Karpas-422 (cell line): Measurements from ENCODE around the gene NOS1AP. TPM values are rescaled to one million over a fixed set of nuclear protein-coding genes. Genes with fewer than 3 reads are reported as not detected.

ENCODE experiments used
- DNase-seq: peaks from one replicate; pipeline ENCODE4 v3.0.0-alpha.2; 2015
- H2AFZ ChIP-seq: fragments of 200-600 bp; sonication (generic); 2 replicates; pipeline ENCODE4 v1.6.1; 2014; ENCODE audit warnings: antibody characterized with exemption, low read length, mixed read lengths
- H3K27ac ChIP-seq: fragments of 200-600 bp; sonication (generic); 2 replicates; pipeline ENCODE4 v1.5.1; 2014; ENCODE audit warnings: mild to moderate bottlenecking, low read length, moderate library complexity
- H3K27me3 ChIP-seq: fragments of 200-600 bp; sonication (generic); 2 replicates; pipeline ENCODE4 v1.6.1; 2014; ENCODE audit warnings: low read length, mixed read lengths
- H3K36me3 ChIP-seq: fragments of 200-600 bp; sonication (generic); 2 replicates; pipeline ENCODE4 v1.6.1; 2014; ENCODE audit warnings: low read length, mixed read lengths; ENCODE audit not compliant: insufficient read depth
- H3K4me1 ChIP-seq: fragments of 200-600 bp; sonication (generic); 2 replicates; pipeline ENCODE4 v1.6.1; 2014; ENCODE audit warnings: mild to moderate bottlenecking, low read length, mixed read lengths
- H3K4me2 ChIP-seq: fragments of 200-600 bp; sonication (generic); 2 replicates; pipeline ENCODE4 v1.6.1; 2014; ENCODE audit warnings: low read length, low read depth, mild to moderate bottlenecking; ENCODE audit not compliant: poor library complexity, severe bottlenecking
- H3K4me3 ChIP-seq: fragments of 200-600 bp; sonication (generic); 2 replicates; pipeline ENCODE4 v1.5.1; 2014; ENCODE audit warnings: mild to moderate bottlenecking, antibody characterized with exemption, low read length, mixed read lengths
- H3K79me2 ChIP-seq: fragments of 200-600 bp; sonication (generic); 2 replicates; pipeline ENCODE4 v1.6.1; 2014; ENCODE audit warnings: mild to moderate bottlenecking, low read length, mixed read lengths
- H3K9ac ChIP-seq: fragments of 200-600 bp; sonication (generic); 2 replicates; pipeline ENCODE4 v1.6.0; 2014; ENCODE audit warnings: low read length
- H3K9me2 ChIP-seq: fragments of 200-600 bp; sonication (generic), shearing (Covaris generic); replicated peaks from 2 replicates; pipeline ENCODE4 v1.6.0; 2014; ENCODE audit warnings: mild to moderate bottlenecking, low read length, moderate library complexity; ENCODE audit not compliant: insufficient read depth
- H3K9me3 ChIP-seq: fragments of 300-700, 200-600 bp; sonication (generic); 2 replicates; pipeline ENCODE4 v1.6.1; 2014; ENCODE audit warnings: low read length, mixed read lengths
- H4K20me1 ChIP-seq: fragments of 200-600 bp; sonication (generic); 2 replicates; pipeline ENCODE4 v1.6.1; 2014; ENCODE audit warnings: mild to moderate bottlenecking, antibody characterized with exemption, low read length, low read depth; ENCODE audit not compliant: insufficient read depth
- total RNA-seq: library from RNA; depleted of rRNA; stranded (reverse); fragments of >200 nt; shearing (Covaris generic); gene quantifications from 2 replicates; pipeline ENCODE4 v1.2.3, GENCODE V29; 2014; ENCODE audit warnings: low replicate concordance

Gene NOS1AP
- total RNA-seq, 1 experiment from 2014 or later, result not detected

DNA sequence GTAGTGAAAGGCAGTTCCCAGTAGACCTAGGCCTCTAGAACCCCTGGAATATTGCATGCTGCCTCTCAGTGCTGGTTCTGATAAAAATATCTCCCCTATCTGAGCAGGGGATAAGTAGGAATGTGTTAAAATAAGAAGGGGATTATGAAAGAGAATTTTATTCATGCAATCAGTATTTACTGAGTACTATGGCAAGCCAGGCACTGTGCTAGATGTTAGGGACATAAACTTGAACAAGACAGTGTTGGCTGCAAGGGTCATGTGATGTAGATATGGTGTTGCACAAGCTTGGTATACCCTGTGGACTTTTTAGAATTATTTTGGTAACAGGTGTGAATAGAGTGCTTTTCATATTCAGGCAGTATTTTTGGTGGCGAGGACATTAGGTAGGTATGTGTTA, 23.6 kb downstream of the NOS1AP start:
- Histone ChIP-seq H3K9ac (no peak overlapping the region), H3K36me3 (no peaks in the 10 kb centered on the region), H3K79me2 (no peaks in the 10 kb centered on the region), H3K9me2 (no peaks in the 10 kb centered on the region), H3K9me3 (no peaks in the 10 kb centered on the region), H3K27ac (no peak overlapping the region), H3K27me3 (no peaks in the 10 kb centered on the region), H3K4me2 (no peak overlapping the region), H3K4me3 (no peak overlapping the region), H4K20me1 (no peaks in the 10 kb centered on the region), H2AFZ (no peak overlapping the region), H3K4me1 (no peaks in the 10 kb centered on the region)
- no peak for DNase-seq

DNA sequence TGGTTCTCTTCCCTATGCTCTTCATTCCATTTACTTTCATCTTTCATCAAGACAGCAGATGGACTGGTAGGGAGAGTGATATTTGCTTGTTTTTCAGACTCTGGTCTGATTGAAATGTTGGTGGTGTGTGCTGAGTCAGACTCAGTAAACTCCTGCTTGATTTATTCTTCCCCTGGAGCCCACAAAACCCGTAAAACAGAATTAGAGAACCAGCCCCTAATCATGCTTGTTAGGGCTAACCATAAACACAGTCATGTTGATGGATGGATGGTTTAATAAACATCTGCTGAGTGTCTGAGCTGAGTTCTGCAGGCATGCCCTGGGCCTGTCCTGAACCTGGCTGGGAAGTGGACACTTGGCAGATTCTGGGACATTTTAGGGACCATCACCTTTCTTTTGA, 24.8 kb downstream of the NOS1AP start:
- Histone ChIP-seq H3K36me3 (no peaks in the 10 kb centered on the region), H3K9me3 (no peaks in the 10 kb centered on the region), H3K4me2 (no peak overlapping the region)

DNA sequence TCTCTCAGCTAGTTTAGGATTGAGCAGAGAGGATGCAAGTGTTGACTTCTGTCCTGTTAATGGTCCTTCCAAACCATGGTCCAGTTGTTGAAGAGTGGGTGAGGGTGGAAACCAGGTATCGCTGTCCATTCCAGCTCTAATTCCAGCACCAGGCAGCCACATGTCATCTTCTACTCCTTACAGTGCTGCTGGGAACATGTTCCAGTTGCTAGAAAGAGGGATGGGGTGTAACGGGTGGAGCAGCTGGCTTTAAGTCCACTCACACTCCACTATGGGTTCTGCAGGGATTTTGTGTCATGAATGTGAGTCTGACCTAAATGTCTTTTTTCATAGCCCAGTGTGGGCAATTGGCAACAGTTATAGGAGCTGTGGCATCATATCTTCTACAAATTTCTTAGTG, 25.2 kb downstream of the NOS1AP start:
- no peaks in the 10 kb centered on the region for H3K27me3 ChIP-seq
- no peaks in the 10 kb centered on the region for H3K9me3 ChIP-seq
- no peak overlapping the region for H3K27ac ChIP-seq
- no peaks in the 10 kb centered on the region for H3K4me1 ChIP-seq
- no peaks in the 10 kb centered on the region for H3K36me3 ChIP-seq
- H3K4me3 ChIP-seq, result no peak overlapping the region
- H3K79me2 ChIP-seq, result no peaks in the 10 kb centered on the region
- H3K9ac ChIP-seq, result no peak overlapping the region
- H2AFZ ChIP-seq, result no peak overlapping the region
- H4K20me1 ChIP-seq, result no peaks in the 10 kb centered on the region
- H3K9me2 ChIP-seq, result no peaks in the 10 kb centered on the region
- no peak overlapping the region for H3K4me2 ChIP-seq
- DNase-seq, result no peak

More for the DNA sequence above, 24.8 kb downstream of the NOS1AP start:
- Histone ChIP-seq H3K9me2 (no peaks in the 10 kb centered on the region), H3K27ac (no peak overlapping the region), H3K27me3 (no peaks in the 10 kb centered on the region), H3K79me2 (no peaks in the 10 kb centered on the region), H4K20me1 (no peaks in the 10 kb centered on the region), H3K4me3 (no peak overlapping the region), H2AFZ (no peak overlapping the region), H3K9ac (no peak overlapping the region), H3K4me1 (no peaks in the 10 kb centered on the region)
- no peak for DNase-seq

DNA sequence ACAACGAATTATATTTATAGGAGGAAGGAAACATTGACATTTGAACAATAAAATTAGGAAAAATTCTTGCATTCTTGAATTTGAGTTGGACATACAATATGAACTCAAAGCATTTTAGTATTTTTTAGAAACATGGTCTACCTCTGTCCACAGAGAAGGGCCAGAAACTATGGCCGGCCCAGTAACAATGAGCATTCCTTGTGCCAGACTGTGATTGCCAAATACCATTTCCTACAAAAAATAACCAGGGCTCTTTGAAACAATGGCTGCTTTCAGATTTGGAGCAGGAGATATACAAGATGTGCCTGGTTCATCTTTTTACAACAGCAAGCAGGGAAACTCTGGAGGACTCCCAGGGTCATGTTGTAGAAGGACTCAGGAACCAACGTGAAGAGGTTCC, 38.4 kb downstream of the NOS1AP start:
- Histone ChIP-seq H3K4me3 (no peak overlapping the region), H3K9ac (no peak overlapping the region), H3K9me3 (no peaks in the 10 kb centered on the region), H3K9me2 (no peaks in the 10 kb centered on the region), H3K4me1 (no peaks in the 10 kb centered on the region), H3K79me2 (no peaks in the 10 kb centered on the region), H3K27me3 (0 out of 2 replicates have a peak, but pooled peaks cover 2% of the 10 kb centered on the region), H3K36me3 (no peaks in the 10 kb centered on the region), H2AFZ (no peak overlapping the region), H4K20me1 (no peaks in the 10 kb centered on the region), H3K27ac (no peak overlapping the region), H3K4me2 (no peak overlapping the region)
- no peak for DNase-seq

DNA sequence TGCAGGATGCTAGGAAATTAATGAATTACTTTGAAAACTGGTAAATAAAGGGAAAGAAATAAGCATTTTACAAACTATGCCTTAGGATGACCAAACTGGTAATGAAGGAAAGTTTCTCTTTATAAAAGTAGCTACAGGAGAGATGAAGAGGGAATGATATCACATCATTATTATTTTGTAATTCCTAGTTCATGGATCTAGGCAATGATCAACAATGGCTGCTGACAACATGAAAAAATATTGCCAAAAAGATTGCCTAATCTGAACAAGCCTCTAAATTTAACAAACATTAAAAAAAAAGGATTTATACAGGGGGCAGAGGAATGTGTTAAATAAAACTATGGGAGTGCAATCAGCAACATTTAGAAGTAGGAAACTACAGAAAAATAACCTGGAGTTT, 38.9 kb downstream of the NOS1AP start:
- no peak overlapping the region for H2AFZ ChIP-seq
- H3K4me2 ChIP-seq, result no peak overlapping the region
- DNase-seq, result no peak

DNA sequence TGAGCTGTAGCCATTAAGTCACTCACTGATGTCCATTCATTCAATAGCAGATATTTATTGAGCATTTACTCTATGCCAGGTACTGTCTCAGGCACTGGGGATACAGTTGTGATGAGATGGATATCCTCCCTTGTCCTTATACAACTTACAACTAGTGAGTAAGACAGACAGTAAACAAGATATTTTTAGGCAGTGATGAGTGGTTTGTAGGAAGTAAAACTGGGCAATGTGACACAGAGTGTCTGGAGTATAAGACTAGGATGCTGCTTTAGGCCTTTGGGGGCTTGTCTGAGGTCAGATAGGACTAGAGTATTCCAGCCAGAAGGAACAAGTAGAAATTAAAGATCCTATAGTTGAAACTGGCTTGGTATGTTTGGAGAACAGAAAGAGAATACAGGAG, 41.4 kb downstream of the NOS1AP start:
- no peaks in the 10 kb centered on the region for H3K79me2 ChIP-seq
- no peaks in the 10 kb centered on the region for H3K9me3 ChIP-seq
- H3K4me2 ChIP-seq, result no peak overlapping the region
- no peak overlapping the region for H3K27ac ChIP-seq
- H4K20me1 ChIP-seq, result no peaks in the 10 kb centered on the region
- DNase-seq, result no peak
- no peak overlapping the region for H2AFZ ChIP-seq
- no peaks in the 10 kb centered on the region for H3K4me1 ChIP-seq
- H3K9ac ChIP-seq, result no peak overlapping the region
- no peaks in the 10 kb centered on the region for H3K9me2 ChIP-seq
- H3K4me3 ChIP-seq, result no peak overlapping the region
- H3K36me3 ChIP-seq, result no peaks in the 10 kb centered on the region
- 0 out of 2 replicates have a peak, but pooled peaks cover 2% of the 10 kb centered on the region for H3K27me3 ChIP-seq

More for the DNA sequence above, 38.9 kb downstream of the NOS1AP start:
- no peaks in the 10 kb centered on the region for H3K4me1 ChIP-seq
- no peaks in the 10 kb centered on the region for H3K9me2 ChIP-seq
- H3K79me2 ChIP-seq, result no peaks in the 10 kb centered on the region
- H3K27me3 ChIP-seq, result 0 out of 2 replicates have a peak, but pooled peaks cover 2% of the 10 kb centered on the region
- no peaks in the 10 kb centered on the region for H3K36me3 ChIP-seq
- H4K20me1 ChIP-seq, result no peaks in the 10 kb centered on the region
- H3K9ac ChIP-seq, result no peak overlapping the region
- no peaks in the 10 kb centered on the region for H3K9me3 ChIP-seq
- H3K4me3 ChIP-seq, result no peak overlapping the region
- no peak overlapping the region for H3K27ac ChIP-seq

DNA sequence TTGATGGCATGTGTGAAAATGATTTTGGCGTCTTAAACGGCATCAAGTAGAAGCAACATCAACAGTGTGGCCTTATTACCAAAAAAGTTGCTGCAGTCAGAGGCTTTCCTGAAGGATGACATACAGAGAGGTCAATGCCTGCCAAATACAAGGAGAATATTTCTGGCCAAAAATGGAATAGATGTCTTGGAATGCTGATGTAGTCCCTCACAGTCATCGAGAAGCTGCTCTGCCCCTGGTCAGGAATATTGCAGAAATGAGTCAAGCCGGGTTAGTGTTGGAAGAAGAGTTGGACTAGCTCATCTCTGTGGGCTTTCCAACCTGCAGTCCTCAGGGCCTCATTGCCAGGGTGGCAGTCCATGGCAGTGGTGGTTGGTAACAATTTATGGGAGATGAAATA, 42.1 kb downstream of the NOS1AP start:
- no peaks in the 10 kb centered on the region for H3K4me1 ChIP-seq
- no peak overlapping the region for H3K4me3 ChIP-seq
- no peaks in the 10 kb centered on the region for H3K36me3 ChIP-seq
- H3K79me2 ChIP-seq, result no peaks in the 10 kb centered on the region
- H3K27me3 ChIP-seq, result 0 out of 2 replicates have a peak, but pooled peaks cover 2% of the 10 kb centered on the region
- no peak for DNase-seq
- no peak overlapping the region for H2AFZ ChIP-seq
- no peak overlapping the region for H3K9ac ChIP-seq
- H4K20me1 ChIP-seq, result no peaks in the 10 kb centered on the region
- H3K27ac ChIP-seq, result no peak overlapping the region
- no peaks in the 10 kb centered on the region for H3K9me2 ChIP-seq
- no peak overlapping the region for H3K4me2 ChIP-seq
- H3K9me3 ChIP-seq, result no peaks in the 10 kb centered on the region

DNA sequence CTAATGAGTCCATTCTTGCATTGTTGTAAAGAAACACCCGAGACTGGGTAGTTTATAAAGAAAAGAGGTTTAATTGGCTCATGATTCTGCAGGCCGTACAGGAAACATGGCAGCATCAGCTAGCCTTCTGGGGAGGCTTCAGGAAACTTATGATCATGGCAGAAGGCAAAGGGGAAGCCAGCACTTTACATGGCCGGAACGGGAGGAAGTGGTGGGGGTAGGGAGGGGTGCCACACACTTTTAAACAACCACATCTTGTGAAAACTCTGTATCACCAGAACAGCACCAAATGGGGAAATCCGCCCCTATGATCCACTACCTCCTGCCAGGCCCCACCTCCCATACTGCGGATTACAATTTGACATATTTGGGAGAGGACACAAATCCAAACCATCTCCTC, 43.9 kb downstream of the NOS1AP start:
- H3K9me2 ChIP-seq, result no peaks in the 10 kb centered on the region
- DNase-seq, result no peak
- H2AFZ ChIP-seq, result no peak overlapping the region
- no peaks in the 10 kb centered on the region for H3K79me2 ChIP-seq
- H3K4me2 ChIP-seq, result no peak overlapping the region
- no peaks in the 10 kb centered on the region for H3K4me1 ChIP-seq
- H4K20me1 ChIP-seq, result no peaks in the 10 kb centered on the region
- H3K4me3 ChIP-seq, result no peak overlapping the region
- H3K9me3 ChIP-seq, result no peaks in the 10 kb centered on the region
- H3K9ac ChIP-seq, result no peak overlapping the region
- no peaks in the 10 kb centered on the region for H3K36me3 ChIP-seq
- 0 out of 2 replicates have a peak, but pooled peaks cover 2% of the 10 kb centered on the region for H3K27me3 ChIP-seq
- H3K27ac ChIP-seq, result no peak overlapping the region
